Measurements from ENCODE around the gene LDB3.

GRCh38 chr10:86642499-86642898, 25.8 kb upstream of the LDB3 start:
- TF ChIP-seq CTCF (conservative IDR thresholded peaks at IDR 0.05; ENCODE audit: low read depth, low read length), result peak; percentile 18; the same call in 1 of the 2 replicates
- TF ChIP-seq EZH2 (IDR thresholded peaks at IDR 0.05; ENCODE audit: low read length, unreplicated experiment), result no peak
- TF ChIP-seq EZH2phosphoT487 (IDR thresholded peaks at IDR 0.05; ENCODE audit: borderline replicate concordance, low read length), result no peak
